GM23338 (cell line): ENCODE measurements around the gene CDV3. TPM values are rescaled to one million over a fixed set of nuclear protein-coding genes. Genes with fewer than 3 reads are reported as not detected.

ENCODE experiments used
- ATAC-seq: fragments of 200-7000 bp; cut with Tn5 transposase; 3 replicates; pipeline ENCODE4 v1.9.1; 2020
- DNase-seq: peaks from one replicate; pipeline ENCODE4 v3.0.0-alpha.2; 2015; ENCODE audit warnings: low spot score
- H2AFZ ChIP-seq: fragments of 200-600 bp; sonication (generic); 2 replicates; pipeline ENCODE4 v1.8.0; 2016; ENCODE audit warnings: antibody characterized with exemption, mild to moderate bottlenecking, moderate library complexity
- H3F3A ChIP-seq: fragments of 200-600 bp; sonication (generic); replicated peaks from 2 replicates; pipeline ENCODE4 v1.8.0; 2017; ENCODE audit warnings: antibody characterized with exemption, mixed run types, low read depth
- H3K27ac ChIP-seq: fragments of 200-600 bp; sonication (generic); 2 replicates; pipeline ENCODE4 v1.6.1; 2016; ENCODE audit warnings: low read depth
- H3K27me3 ChIP-seq: fragments of 200-600 bp; sonication (generic); 2 replicates; pipeline ENCODE4 v1.8.0; 2016; ENCODE audit warnings: mild to moderate bottlenecking, mixed run types, moderate library complexity; ENCODE audit not compliant: insufficient read depth
- H3K36me3 ChIP-seq: fragments of 200-600 bp; sonication (generic); 2 replicates; pipeline ENCODE4 v1.8.0; 2016; ENCODE audit warnings: mild to moderate bottlenecking; ENCODE audit not compliant: insufficient read depth
- H3K4me1 ChIP-seq: fragments of 200-600 bp; sonication (generic); 2 replicates; pipeline ENCODE4 v1.8.0; 2016; ENCODE audit warnings: mild to moderate bottlenecking, moderate library complexity; ENCODE audit not compliant: insufficient read depth
- H3K4me2 ChIP-seq: fragments of 200-600 bp; sonication (generic); 2 replicates; pipeline ENCODE4 v1.7.1; 2017; ENCODE audit warnings: mixed run types
- H3K4me3 ChIP-seq: fragments of 200-600 bp; sonication (generic); 2 replicates; pipeline ENCODE4 v1.6.1; 2016; ENCODE audit warnings: mixed run types
- H3K79me2 ChIP-seq: fragments of 200-600 bp; sonication (generic); replicated peaks from 2 replicates; pipeline ENCODE4 v1.8.0; 2017; ENCODE audit warnings: mild to moderate bottlenecking; ENCODE audit not compliant: insufficient read depth
- H3K9me2 ChIP-seq: fragments of 200-600 bp; sonication (generic); 2 replicates; pipeline ENCODE4 v1.8.0; 2017; ENCODE audit not compliant: insufficient read depth
- H4K20me1 ChIP-seq: fragments of 200-600 bp; sonication (generic); replicated peaks from 2 replicates; pipeline ENCODE4 v1.8.0; 2017; ENCODE audit warnings: mild to moderate bottlenecking; ENCODE audit not compliant: insufficient read depth
- H3K27ac Mint-ChIP-seq: 2 replicates; pipeline ENCODE4 v1.8.0; 2020; ENCODE audit warnings: inconsistent platforms, mild to moderate bottlenecking, moderate library complexity, mixed read lengths
- H3K27me3 Mint-ChIP-seq: 3 replicates; pipeline ENCODE4 v1.8.0; 2022; ENCODE audit warnings: low read depth, mild to moderate bottlenecking, moderate library complexity, mixed read lengths, inconsistent platforms; ENCODE audit not compliant: insufficient read depth, poor library complexity
- H3K36me3 Mint-ChIP-seq: 3 replicates; pipeline ENCODE4 v1.8.0; 2021; ENCODE audit warnings: low read depth, mild to moderate bottlenecking, inconsistent platforms, moderate library complexity, mixed read lengths
- H3K4me1 Mint-ChIP-seq: 3 replicates; pipeline ENCODE4 v1.8.0; 2020; ENCODE audit warnings: mild to moderate bottlenecking, inconsistent platforms, mixed read lengths
- H3K4me3 Mint-ChIP-seq: 3 replicates; pipeline ENCODE4 v1.8.0; 2021; ENCODE audit warnings: moderate library complexity, mild to moderate bottlenecking, inconsistent platforms, mixed read lengths
- H3K9me3 Mint-ChIP-seq: 3 replicates; pipeline ENCODE4 v1.8.0; 2020; ENCODE audit warnings: moderate library complexity, mild to moderate bottlenecking, inconsistent platforms, mixed read lengths
- CREB1 ChIP-seq: fragments of 250-450 bp; sonication (Bioruptor Pico); IDR thresholded peaks from 2 replicates; pipeline ENCODE4 v1.5.0; 2020; ENCODE audit warnings: low read depth, mild to moderate bottlenecking, moderate library complexity
- EZH2 ChIP-seq: fragments of 200-600 bp; sonication (generic); IDR thresholded peaks from one replicate; pipeline ENCODE4 v1.8.0; 2017; ENCODE audit warnings: antibody characterized with exemption, mild to moderate bottlenecking, low read depth; ENCODE audit not compliant: unreplicated experiment
- EZH2phosphoT487 ChIP-seq: fragments of 200-600 bp; sonication (generic); IDR thresholded peaks from one replicate; pipeline ENCODE4 v1.8.1; 2018; ENCODE audit warnings: antibody characterized with exemption; ENCODE audit not compliant: unreplicated experiment
- JUNB ChIP-seq: IDR thresholded peaks from one replicate; pipeline ENCODE4 v1.6.1; 2016; ENCODE audit warnings: antibody characterized with exemption; ENCODE audit not compliant: unreplicated experiment
- NANOG ChIP-seq: IDR thresholded peaks from 2 replicates; pipeline ENCODE4 v1.6.1; 2016; ENCODE audit warnings: antibody characterized with exemption, borderline replicate concordance
- POLR2AphosphoS5 ChIP-seq: IDR thresholded peaks from 2 replicates; pipeline ENCODE4 v1.6.1; 2016; ENCODE audit warnings: antibody characterized with exemption, low read depth
- STAT1 ChIP-seq: IDR thresholded peaks from one replicate; pipeline ENCODE4 v1.6.1; 2016; ENCODE audit warnings: antibody characterized with exemption; ENCODE audit not compliant: unreplicated experiment
- ZNF114 ChIP-seq: fragments of 250-450 bp; sonication (Bioruptor Pico); IDR thresholded peaks from 2 replicates; pipeline ENCODE4 v1.5.0; 2020; ENCODE audit warnings: mild to moderate bottlenecking, moderate library complexity
- ZNF331 ChIP-seq: fragments of 250-450 bp; sonication (Bioruptor Pico); IDR thresholded peaks from 2 replicates; pipeline ENCODE4 v1.5.0; 2020; ENCODE audit warnings: low read depth, mild to moderate bottlenecking, moderate library complexity
- polyA plus RNA-seq: library from polyadenylated mRNA; unstranded; fragments of >200 nt; fragmentation: Nextera tagmentation; extraction: Ambion mirVana; gene quantifications from 2 replicates; pipeline ENCODE4 v1.2.1, GENCODE V29; 2016
- total RNA-seq: library from RNA; depleted of rRNA; stranded (reverse); fragments of >200 nt; shearing (Covaris generic); gene quantifications from 2 replicates; pipeline ENCODE4 v1.2.3, GENCODE V29; 2014
- TF ChIP-seq, protein P1 (sequence below), 2 experiments: fragments of 200-600 bp in 1 of 2; sonication (generic) in 1 of 2; conservative IDR thresholded peaks; 2 replicates each; pipeline versions ENCODE4 v1.5.1 to v1.6.1; 2016 to 2017; ENCODE audit warnings: antibody characterized with exemption in 2 of 2, low read depth in 2 of 2, mild to moderate bottlenecking in 2 of 2, moderate library complexity in 1 of 2
- TF ChIP-seq, protein P2 (sequence below): IDR thresholded peaks from 2 replicates; pipeline ENCODE4 v1.6.1; 2016; ENCODE audit warnings: antibody characterized with exemption
- TF ChIP-seq, protein P3 (sequence below): IDR thresholded peaks from one replicate; pipeline ENCODE4 v1.6.1; 2018; ENCODE audit warnings: antibody characterized with exemption; ENCODE audit not compliant: unreplicated experiment
- TF ChIP-seq, protein P4 (sequence below): fragments of 250-450 bp; sonication (Bioruptor Pico); IDR thresholded peaks from 2 replicates; pipeline ENCODE4 v1.5.0; 2020; ENCODE audit warnings: mild to moderate bottlenecking, moderate library complexity

CDV3 gene
- total and polyA plus RNA-seq, 2 experiments from 2014 or later: 36.6 to 119 TPM

DNA sequence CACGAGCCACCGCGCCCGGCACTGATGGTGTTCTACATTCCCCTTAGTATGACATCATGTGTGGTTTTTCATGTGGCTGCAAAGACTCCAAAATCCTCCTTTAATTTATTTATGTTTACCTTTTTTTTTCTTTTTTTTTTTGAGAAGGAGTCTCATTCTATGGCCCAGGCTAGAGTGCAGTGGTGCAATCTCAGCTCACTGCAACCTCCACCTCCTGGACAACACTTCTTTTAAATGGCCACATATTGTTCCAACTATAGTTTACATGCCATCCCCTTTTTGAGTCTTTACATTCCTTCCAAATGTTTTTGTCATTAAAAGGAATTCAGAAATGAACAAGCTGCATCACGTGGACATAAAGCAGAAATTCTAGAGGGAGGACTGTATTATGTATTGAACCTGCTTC, 10.3 kb upstream of the CDV3 start:
- Histone ChIP-seq H3K27ac (no peak overlapping the region), H2AFZ (no peak overlapping the region), H3K4me3 (no peak overlapping the region), H3K9me2 (no peaks in the 10 kb centered on the region), H3K36me3 (no peaks in the 10 kb centered on the region), H3K79me2 (no peaks in the 10 kb centered on the region), H3K4me2 (no peak overlapping the region), H3K27me3 (no peaks in the 10 kb centered on the region), H3F3A (no peaks in the 10 kb centered on the region), H3K4me1 (no peaks in the 10 kb centered on the region), H4K20me1 (no peaks in the 10 kb centered on the region)
- Mint-ChIP-seq H3K36me3 (no peaks in the 10 kb centered on the region), H3K27me3 (peaks cover 7% of the 10 kb centered on the region), H3K4me1 (no peaks in the 10 kb centered on the region), H3K27ac (no peak overlapping the region), H3K4me3 (no peak overlapping the region), H3K9me3 (no peaks in the 10 kb centered on the region)
- DNase-seq (no peak), ATAC-seq (no peak)
- TF ChIP-seq, protein P1, sequence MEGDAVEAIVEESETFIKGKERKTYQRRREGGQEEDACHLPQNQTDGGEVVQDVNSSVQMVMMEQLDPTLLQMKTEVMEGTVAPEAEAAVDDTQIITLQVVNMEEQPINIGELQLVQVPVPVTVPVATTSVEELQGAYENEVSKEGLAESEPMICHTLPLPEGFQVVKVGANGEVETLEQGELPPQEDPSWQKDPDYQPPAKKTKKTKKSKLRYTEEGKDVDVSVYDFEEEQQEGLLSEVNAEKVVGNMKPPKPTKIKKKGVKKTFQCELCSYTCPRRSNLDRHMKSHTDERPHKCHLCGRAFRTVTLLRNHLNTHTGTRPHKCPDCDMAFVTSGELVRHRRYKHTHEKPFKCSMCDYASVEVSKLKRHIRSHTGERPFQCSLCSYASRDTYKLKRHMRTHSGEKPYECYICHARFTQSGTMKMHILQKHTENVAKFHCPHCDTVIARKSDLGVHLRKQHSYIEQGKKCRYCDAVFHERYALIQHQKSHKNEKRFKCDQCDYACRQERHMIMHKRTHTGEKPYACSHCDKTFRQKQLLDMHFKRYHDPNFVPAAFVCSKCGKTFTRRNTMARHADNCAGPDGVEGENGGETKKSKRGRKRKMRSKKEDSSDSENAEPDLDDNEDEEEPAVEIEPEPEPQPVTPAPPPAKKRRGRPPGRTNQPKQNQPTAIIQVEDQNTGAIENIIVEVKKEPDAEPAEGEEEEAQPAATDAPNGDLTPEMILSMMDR (conservative IDR thresholded peaks at IDR 0.05; ENCODE audit: low read depth in 2 of 2): no peak
- TF ChIP-seq STAT1: no peak
- TF ChIP-seq CREB1 (CRISPR knock-in tag): no peak
- no peak for TF ChIP-seq ZNF331 (CRISPR knock-in tag)
- TF ChIP-seq POLR2AphosphoS5: no peak
- TF ChIP-seq EZH2phosphoT487: no peak
- no peak for TF ChIP-seq JUNB
- TF ChIP-seq, protein P2, sequence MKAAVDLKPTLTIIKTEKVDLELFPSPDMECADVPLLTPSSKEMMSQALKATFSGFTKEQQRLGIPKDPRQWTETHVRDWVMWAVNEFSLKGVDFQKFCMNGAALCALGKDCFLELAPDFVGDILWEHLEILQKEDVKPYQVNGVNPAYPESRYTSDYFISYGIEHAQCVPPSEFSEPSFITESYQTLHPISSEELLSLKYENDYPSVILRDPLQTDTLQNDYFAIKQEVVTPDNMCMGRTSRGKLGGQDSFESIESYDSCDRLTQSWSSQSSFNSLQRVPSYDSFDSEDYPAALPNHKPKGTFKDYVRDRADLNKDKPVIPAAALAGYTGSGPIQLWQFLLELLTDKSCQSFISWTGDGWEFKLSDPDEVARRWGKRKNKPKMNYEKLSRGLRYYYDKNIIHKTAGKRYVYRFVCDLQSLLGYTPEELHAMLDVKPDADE: no peak
- TF ChIP-seq, protein P3, sequence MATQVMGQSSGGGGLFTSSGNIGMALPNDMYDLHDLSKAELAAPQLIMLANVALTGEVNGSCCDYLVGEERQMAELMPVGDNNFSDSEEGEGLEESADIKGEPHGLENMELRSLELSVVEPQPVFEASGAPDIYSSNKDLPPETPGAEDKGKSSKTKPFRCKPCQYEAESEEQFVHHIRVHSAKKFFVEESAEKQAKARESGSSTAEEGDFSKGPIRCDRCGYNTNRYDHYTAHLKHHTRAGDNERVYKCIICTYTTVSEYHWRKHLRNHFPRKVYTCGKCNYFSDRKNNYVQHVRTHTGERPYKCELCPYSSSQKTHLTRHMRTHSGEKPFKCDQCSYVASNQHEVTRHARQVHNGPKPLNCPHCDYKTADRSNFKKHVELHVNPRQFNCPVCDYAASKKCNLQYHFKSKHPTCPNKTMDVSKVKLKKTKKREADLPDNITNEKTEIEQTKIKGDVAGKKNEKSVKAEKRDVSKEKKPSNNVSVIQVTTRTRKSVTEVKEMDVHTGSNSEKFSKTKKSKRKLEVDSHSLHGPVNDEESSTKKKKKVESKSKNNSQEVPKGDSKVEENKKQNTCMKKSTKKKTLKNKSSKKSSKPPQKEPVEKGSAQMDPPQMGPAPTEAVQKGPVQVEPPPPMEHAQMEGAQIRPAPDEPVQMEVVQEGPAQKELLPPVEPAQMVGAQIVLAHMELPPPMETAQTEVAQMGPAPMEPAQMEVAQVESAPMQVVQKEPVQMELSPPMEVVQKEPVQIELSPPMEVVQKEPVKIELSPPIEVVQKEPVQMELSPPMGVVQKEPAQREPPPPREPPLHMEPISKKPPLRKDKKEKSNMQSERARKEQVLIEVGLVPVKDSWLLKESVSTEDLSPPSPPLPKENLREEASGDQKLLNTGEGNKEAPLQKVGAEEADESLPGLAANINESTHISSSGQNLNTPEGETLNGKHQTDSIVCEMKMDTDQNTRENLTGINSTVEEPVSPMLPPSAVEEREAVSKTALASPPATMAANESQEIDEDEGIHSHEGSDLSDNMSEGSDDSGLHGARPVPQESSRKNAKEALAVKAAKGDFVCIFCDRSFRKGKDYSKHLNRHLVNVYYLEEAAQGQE: no peak
- TF ChIP-seq EZH2: no peak
- no peak for TF ChIP-seq ZNF114 (CRISPR knock-in tag)
- TF ChIP-seq, protein P4, sequence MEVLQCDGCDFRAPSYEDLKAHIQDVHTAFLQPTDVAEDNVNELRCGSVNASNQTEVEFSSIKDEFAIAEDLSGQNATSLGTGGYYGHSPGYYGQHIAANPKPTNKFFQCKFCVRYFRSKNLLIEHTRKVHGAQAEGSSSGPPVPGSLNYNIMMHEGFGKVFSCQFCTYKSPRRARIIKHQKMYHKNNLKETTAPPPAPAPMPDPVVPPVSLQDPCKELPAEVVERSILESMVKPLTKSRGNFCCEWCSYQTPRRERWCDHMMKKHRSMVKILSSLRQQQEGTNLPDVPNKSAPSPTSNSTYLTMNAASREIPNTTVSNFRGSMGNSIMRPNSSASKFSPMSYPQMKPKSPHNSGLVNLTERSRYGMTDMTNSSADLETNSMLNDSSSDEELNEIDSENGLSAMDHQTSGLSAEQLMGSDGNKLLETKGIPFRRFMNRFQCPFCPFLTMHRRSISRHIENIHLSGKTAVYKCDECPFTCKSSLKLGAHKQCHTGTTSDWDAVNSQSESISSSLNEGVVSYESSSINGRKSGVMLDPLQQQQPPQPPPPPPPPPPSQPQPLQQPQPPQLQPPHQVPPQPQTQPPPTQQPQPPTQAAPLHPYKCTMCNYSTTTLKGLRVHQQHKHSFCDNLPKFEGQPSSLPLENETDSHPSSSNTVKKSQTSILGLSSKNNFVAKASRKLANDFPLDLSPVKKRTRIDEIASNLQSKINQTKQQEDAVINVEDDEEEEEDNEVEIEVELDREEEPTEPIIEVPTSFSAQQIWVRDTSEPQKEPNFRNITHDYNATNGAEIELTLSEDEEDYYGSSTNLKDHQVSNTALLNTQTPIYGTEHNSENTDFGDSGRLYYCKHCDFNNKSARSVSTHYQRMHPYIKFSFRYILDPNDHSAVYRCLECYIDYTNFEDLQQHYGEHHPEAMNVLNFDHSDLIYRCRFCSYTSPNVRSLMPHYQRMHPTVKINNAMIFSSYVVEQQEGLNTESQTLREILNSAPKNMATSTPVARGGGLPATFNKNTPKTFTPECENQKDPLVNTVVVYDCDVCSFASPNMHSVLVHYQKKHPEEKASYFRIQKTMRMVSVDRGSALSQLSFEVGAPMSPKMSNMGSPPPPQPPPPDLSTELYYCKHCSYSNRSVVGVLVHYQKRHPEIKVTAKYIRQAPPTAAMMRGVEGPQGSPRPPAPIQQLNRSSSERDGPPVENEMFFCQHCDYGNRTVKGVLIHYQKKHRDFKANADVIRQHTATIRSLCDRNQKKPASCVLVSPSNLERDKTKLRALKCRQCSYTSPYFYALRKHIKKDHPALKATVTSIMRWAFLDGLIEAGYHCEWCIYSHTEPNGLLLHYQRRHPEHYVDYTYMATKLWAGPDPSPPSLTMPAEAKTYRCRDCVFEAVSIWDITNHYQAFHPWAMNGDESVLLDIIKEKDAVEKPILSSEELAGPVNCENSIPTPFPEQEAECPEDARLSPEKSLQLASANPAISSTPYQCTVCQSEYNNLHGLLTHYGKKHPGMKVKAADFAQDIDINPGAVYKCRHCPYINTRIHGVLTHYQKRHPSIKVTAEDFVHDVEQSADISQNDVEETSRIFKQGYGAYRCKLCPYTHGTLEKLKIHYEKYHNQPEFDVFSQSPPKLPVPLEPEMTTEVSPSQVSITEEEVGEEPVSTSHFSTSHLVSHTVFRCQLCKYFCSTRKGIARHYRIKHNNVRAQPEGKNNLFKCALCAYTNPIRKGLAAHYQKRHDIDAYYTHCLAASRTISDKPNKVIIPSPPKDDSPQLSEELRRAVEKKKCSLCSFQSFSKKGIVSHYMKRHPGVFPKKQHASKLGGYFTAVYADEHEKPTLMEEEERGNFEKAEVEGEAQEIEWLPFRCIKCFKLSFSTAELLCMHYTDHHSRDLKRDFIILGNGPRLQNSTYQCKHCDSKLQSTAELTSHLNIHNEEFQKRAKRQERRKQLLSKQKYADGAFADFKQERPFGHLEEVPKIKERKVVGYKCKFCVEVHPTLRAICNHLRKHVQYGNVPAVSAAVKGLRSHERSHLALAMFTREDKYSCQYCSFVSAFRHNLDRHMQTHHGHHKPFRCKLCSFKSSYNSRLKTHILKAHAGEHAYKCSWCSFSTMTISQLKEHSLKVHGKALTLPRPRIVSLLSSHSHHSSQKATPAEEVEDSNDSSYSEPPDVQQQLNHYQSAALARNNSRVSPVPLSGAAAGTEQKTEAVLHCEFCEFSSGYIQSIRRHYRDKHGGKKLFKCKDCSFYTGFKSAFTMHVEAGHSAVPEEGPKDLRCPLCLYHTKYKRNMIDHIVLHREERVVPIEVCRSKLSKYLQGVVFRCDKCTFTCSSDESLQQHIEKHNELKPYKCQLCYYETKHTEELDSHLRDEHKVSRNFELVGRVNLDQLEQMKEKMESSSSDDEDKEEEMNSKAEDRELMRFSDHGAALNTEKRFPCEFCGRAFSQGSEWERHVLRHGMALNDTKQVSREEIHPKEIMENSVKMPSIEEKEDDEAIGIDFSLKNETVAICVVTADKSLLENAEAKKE: no peak
- TF ChIP-seq NANOG: no peak
